ENCODE measurements around the gene FBXW11.

Gene FBXW11

GRCh38 chr5:171845040-171845630, 161.3 kb downstream of the FBXW11 start:
- no peaks in the 10 kb centered on the region for H3K36me3 ChIP-seq (ENCODE audit: insufficient read depth, low read length)
- H3K9me3 ChIP-seq (ENCODE audit: control insufficient read depth, insufficient read depth, low read length), result no peaks in the 10 kb centered on the region
- H3K4me1 ChIP-seq (ENCODE audit: insufficient read depth, low read length), result no peaks in the 10 kb centered on the region

GRCh38 chr5:171842777-171843328, 163.6 kb downstream of the FBXW11 start:
- H3K4me1 ChIP-seq (ENCODE audit: insufficient read depth, low read length), result no peaks in the 10 kb centered on the region
- H3K9me3 ChIP-seq (ENCODE audit: control insufficient read depth, insufficient read depth, low read length), result no peaks in the 10 kb centered on the region
- no peak overlapping the region for H3K9ac ChIP-seq (ENCODE audit: low read depth, low read length)
- H3K36me3 ChIP-seq (ENCODE audit: insufficient read depth, low read length), result no peaks in the 10 kb centered on the region

More at GRCh38 chr5:171845040-171845630, 161.3 kb downstream of the FBXW11 start:
- no peak overlapping the region for H3K9ac ChIP-seq (ENCODE audit: low read depth, low read length)

GRCh38 chr5:171841984-171842776, 164.3 kb downstream of the FBXW11 start:
- Histone ChIP-seq H3K4me1 (ENCODE audit: insufficient read depth, low read length) (no peaks in the 10 kb centered on the region), H3K9me3 (ENCODE audit: control insufficient read depth, insufficient read depth, low read length) (no peaks in the 10 kb centered on the region), H3K9ac (ENCODE audit: low read depth, low read length) (no peak overlapping the region), H3K36me3 (ENCODE audit: insufficient read depth, low read length) (no peaks in the 10 kb centered on the region)

- no peaks in the 10 kb centered on the region for H3K9me3 ChIP-seq (ENCODE audit: control insufficient read depth, insufficient read depth, low read length)
- no peaks in the 10 kb centered on the region for H3K36me3 ChIP-seq (ENCODE audit: insufficient read depth, low read length)
- no peaks in the 10 kb centered on the region for H3K4me1 ChIP-seq (ENCODE audit: insufficient read depth, low read length)
- no peak overlapping the region for H3K9ac ChIP-seq (ENCODE audit: low read depth, low read length)
Measured at GRCh38 chr5:171840711-171841522, 165.5 kb downstream of the FBXW11 start.

- H3K9ac ChIP-seq (ENCODE audit: low read depth, low read length), result no peak overlapping the region
- no peaks in the 10 kb centered on the region for H3K36me3 ChIP-seq (ENCODE audit: insufficient read depth, low read length)
- no peaks in the 10 kb centered on the region; the same call in 1 of the 2 replicates for H3K9me3 ChIP-seq (ENCODE audit: control insufficient read depth, insufficient read depth, low read length)
- H3K4me1 ChIP-seq (ENCODE audit: insufficient read depth, low read length), result no peaks in the 10 kb centered on the region
Measured at GRCh38 chr5:171840066-171840465, 166.4 kb downstream of the FBXW11 start.

- Histone ChIP-seq H3K9me3 (ENCODE audit: control insufficient read depth, insufficient read depth, low read length) (no peaks in the 10 kb centered on the region; the same call in 1 of the 2 replicates), H3K36me3 (ENCODE audit: insufficient read depth, low read length) (no peaks in the 10 kb centered on the region), H3K4me1 (ENCODE audit: insufficient read depth, low read length) (no peaks in the 10 kb centered on the region), H3K9ac (ENCODE audit: low read depth, low read length) (no peak overlapping the region)
Measured at GRCh38 chr5:171839112-171839511, 167.3 kb downstream of the FBXW11 start.

GRCh38 chr5:171838066-171838465, 168.4 kb downstream of the FBXW11 start:
- H3K9ac ChIP-seq (ENCODE audit: low read depth, low read length), result no peak overlapping the region
- H3K36me3 ChIP-seq (ENCODE audit: insufficient read depth, low read length), result no peaks in the 10 kb centered on the region
- H3K9me3 ChIP-seq (ENCODE audit: control insufficient read depth, insufficient read depth, low read length), result no peaks in the 10 kb centered on the region; the same call in 1 of the 2 replicates
- no peaks in the 10 kb centered on the region for H3K4me1 ChIP-seq (ENCODE audit: insufficient read depth, low read length)

GRCh38 chr5:171837522-171837921, 168.9 kb downstream of the FBXW11 start:
- no peak overlapping the region for H3K9ac ChIP-seq (ENCODE audit: low read depth, low read length)
- no peaks in the 10 kb centered on the region; the same call in 1 of the 2 replicates for H3K9me3 ChIP-seq (ENCODE audit: control insufficient read depth, insufficient read depth, low read length)
- H3K4me1 ChIP-seq (ENCODE audit: insufficient read depth, low read length), result no peaks in the 10 kb centered on the region
- no peaks in the 10 kb centered on the region for H3K36me3 ChIP-seq (ENCODE audit: insufficient read depth, low read length)

- H3K4me1 ChIP-seq (ENCODE audit: insufficient read depth, low read length), result no peaks in the 10 kb centered on the region
- H3K36me3 ChIP-seq (ENCODE audit: insufficient read depth, low read length), result no peaks in the 10 kb centered on the region
- H3K9me3 ChIP-seq (ENCODE audit: control insufficient read depth, insufficient read depth, low read length), result peaks cover 3% of the 10 kb centered on the region
- no peak overlapping the region for H3K9ac ChIP-seq (ENCODE audit: low read depth, low read length)
Measured at GRCh38 chr5:171835066-171835465, 171.4 kb downstream of the FBXW11 start.

- no peak overlapping the region for H3K9ac ChIP-seq (ENCODE audit: low read depth, low read length)
- H3K36me3 ChIP-seq (ENCODE audit: insufficient read depth, low read length), result no peaks in the 10 kb centered on the region
- H3K4me1 ChIP-seq (ENCODE audit: insufficient read depth, low read length), result no peaks in the 10 kb centered on the region
- H3K9me3 ChIP-seq (ENCODE audit: control insufficient read depth, insufficient read depth, low read length), result peaks cover 9% of the 10 kb centered on the region
Measured at GRCh38 chr5:171834461-171834860, 172.0 kb downstream of the FBXW11 start.

- no peaks in the 10 kb centered on the region for H3K36me3 ChIP-seq (ENCODE audit: insufficient read depth, low read length)
- H3K4me1 ChIP-seq (ENCODE audit: insufficient read depth, low read length), result no peaks in the 10 kb centered on the region
- peaks cover 9% of the 10 kb centered on the region for H3K9me3 ChIP-seq (ENCODE audit: control insufficient read depth, insufficient read depth, low read length)
- H3K9ac ChIP-seq (ENCODE audit: low read depth, low read length), result no peak overlapping the region
Measured at GRCh38 chr5:171832775-171833174, 173.7 kb downstream of the FBXW11 start.

- H3K36me3 ChIP-seq (ENCODE audit: insufficient read depth, low read length), result no peaks in the 10 kb centered on the region
- H3K4me1 ChIP-seq (ENCODE audit: insufficient read depth, low read length), result no peaks in the 10 kb centered on the region
- peaks cover 9% of the 10 kb centered on the region for H3K9me3 ChIP-seq (ENCODE audit: control insufficient read depth, insufficient read depth, low read length)
- H3K9ac ChIP-seq (ENCODE audit: low read depth, low read length), result no peak overlapping the region
Measured at GRCh38 chr5:171830686-171831085, 175.8 kb downstream of the FBXW11 start.

- H3K9ac ChIP-seq (ENCODE audit: low read depth, low read length), result no peak overlapping the region
- H3K9me3 ChIP-seq (ENCODE audit: control insufficient read depth, insufficient read depth, low read length), result peaks cover 9% of the 10 kb centered on the region; the same call in 1 of the 2 replicates
- H3K36me3 ChIP-seq (ENCODE audit: insufficient read depth, low read length), result no peaks in the 10 kb centered on the region
- no peaks in the 10 kb centered on the region for H3K4me1 ChIP-seq (ENCODE audit: insufficient read depth, low read length)
Measured at GRCh38 chr5:171827162-171827561, 179.3 kb downstream of the FBXW11 start.

- no peaks in the 10 kb centered on the region for H3K4me1 ChIP-seq (ENCODE audit: insufficient read depth, low read length)
- H3K9ac ChIP-seq (ENCODE audit: low read depth, low read length), result no peak overlapping the region
- H3K36me3 ChIP-seq (ENCODE audit: insufficient read depth, low read length), result no peaks in the 10 kb centered on the region
- H3K9me3 ChIP-seq (ENCODE audit: control insufficient read depth, insufficient read depth, low read length), result peaks cover 9% of the 10 kb centered on the region; the same call in 1 of the 2 replicates
Measured at GRCh38 chr5:171826132-171826531, 180.3 kb downstream of the FBXW11 start.

Measured in ES-I3 (cell line).